ENCODE data around the gene FHIP2A. TPM values are rescaled to one million over a fixed set of nuclear protein-coding genes. Genes with fewer than 3 reads are reported as not detected.

FHIP2A gene
- total and polyA plus RNA-seq, 2 of the 4 experiments (the other 2 are of a cell fraction) = 10.7 to 16.5 TPM

DNA sequence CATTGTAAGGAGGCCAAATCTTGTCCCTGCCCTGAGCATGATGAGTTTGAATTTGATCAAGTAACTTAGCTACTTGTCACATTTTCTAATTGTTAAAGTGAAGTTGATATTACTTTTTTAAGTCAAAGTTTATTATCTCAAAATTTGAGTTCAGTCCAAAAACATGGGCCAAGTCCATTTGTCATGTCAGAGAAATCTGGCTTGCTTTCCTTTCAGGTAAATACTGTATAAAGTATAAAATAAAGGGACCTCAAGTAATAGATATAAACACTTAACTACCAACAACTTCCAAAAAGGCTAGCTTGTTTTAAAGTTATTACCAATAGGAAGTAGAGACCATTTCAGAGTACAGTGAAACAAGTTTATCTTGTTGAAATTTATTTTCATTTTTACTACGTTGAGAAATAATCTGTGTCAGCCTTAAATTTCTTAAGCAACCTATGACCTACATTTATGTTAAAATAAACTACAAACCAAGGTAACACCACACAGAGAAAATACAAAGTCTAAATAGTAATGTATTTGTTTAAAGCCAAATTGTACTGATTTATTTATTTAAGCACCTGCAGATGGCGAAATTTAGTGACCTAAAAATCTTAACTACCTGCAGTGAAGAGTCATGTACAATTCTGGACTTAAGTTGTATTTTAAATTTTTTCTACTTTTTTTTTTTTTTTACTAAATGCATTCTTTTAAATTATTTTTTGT, 36.5 kb downstream of the FHIP2A start:
- dilution Hi-C loops (cut with HindIII; ENCODE audit: low sequenced_read_pairs, unreplicated experiment) = no loop called here
- Histone ChIP-seq H3K9me1 (ENCODE audit: insufficient read depth, low read length) (peaks cover 6% of the 10 kb centered on the region), H4K20me1 (ENCODE audit: insufficient read depth, low read length) (no peaks in the 10 kb centered on the region), H3K9me3 (ENCODE audit: control insufficient read depth, insufficient read depth, low read length) (no peaks in the 10 kb centered on the region), H3K18ac (ENCODE audit: low read depth, low read length) (no peak overlapping the region; the same call in 1 of the 2 replicates), H3K4ac (ENCODE audit: low read depth, low read length) (no peak overlapping the region), H3K56ac (ENCODE audit: extremely low read depth, insufficient read depth, low read length) (no peak overlapping the region), H3K4me2 (ENCODE audit: low read depth, low read length) (no peak overlapping the region), H2BK120ac (ENCODE audit: low read depth, low read length) (no peak overlapping the region), H4K91ac (ENCODE audit: insufficient read depth, low read depth, low read length) (no peak overlapping the region), H2AFZ (replicated peaks; ENCODE audit: low read length, poor library complexity) (no peak overlapping the region), H2BK20ac (ENCODE audit: low read depth, low read length) (no peak overlapping the region), H2BK5ac (ENCODE audit: low read depth, low read length, poor library complexity, severe bottlenecking) (peak overlapping the region; percentile 68), H2AK5ac (ENCODE audit: low read depth, low read length) (no peak overlapping the region; the same call in 1 of the 2 replicates), H2BK15ac (ENCODE audit: low read depth, low read length) (0 out of 3 replicates have a peak overlapping the region, but pooled peaks have one; percentile 34), H3K14ac (replicated peaks; ENCODE audit: low read depth, low read length) (no peak overlapping the region), H2AK9ac (replicated peaks; ENCODE audit: low read depth, low read length, poor library complexity) (no peak overlapping the region), H4K8ac (ENCODE audit: low read depth in 2 of 2, low read length in 2 of 2) (peak overlapping the region in 1 of 2 experiments; percentile 50; a peak in 2 of 4 replicates), H3K9ac (ENCODE audit: low read depth, low read length) (no peak overlapping the region), H3K23ac (ENCODE audit: low read depth, low read length) (no peak overlapping the region), H3K36me3 (ENCODE audit: control insufficient read depth, insufficient read depth, low read length) (peaks cover 24% of the 10 kb centered on the region), H3K4me1 (ENCODE audit: control insufficient read depth, insufficient read depth, low read length) (peaks cover 14% of the 10 kb centered on the region), H3K27me3 (ENCODE audit: control insufficient read depth, insufficient read depth, low read length) (no peaks in the 10 kb centered on the region), H3K27ac (ENCODE audit: insufficient read depth, low read length) (no peak overlapping the region), H3K4me3 (ENCODE audit: insufficient read depth, low read depth, low read length) (no peak overlapping the region), H3K79me1 (ENCODE audit: low read depth in 1 of 2, low read length in 2 of 2) (peaks cover 28 to 33% of the 10 kb centered on the region in 2 experiments), H4K5ac (ENCODE audit: low read depth, low read length) (no peak overlapping the region)
- DNase-seq = no peak
- CTCF ChIA-PET = no interaction called here
- in situ Hi-C loops (cut with MboI; ENCODE audit: low sequenced_read_pairs) = no loop called here
- TF ChIP-seq FOS (IDR thresholded peaks at IDR 0.05; ENCODE audit: low read depth, low read length) = no peak
- TF ChIP-seq BHLHE40 (IDR thresholded peaks at IDR 0.05; ENCODE audit: low read depth, low read length) = no peak
- TF ChIP-seq NFE2L2 (IDR thresholded peaks at IDR 0.05; ENCODE audit: low read depth, low read length) = no peak
- no peak for TF ChIP-seq MAFK (IDR thresholded peaks at IDR 0.05; ENCODE audit: low read depth, low read length)
- BruUV-seq (replicated peaks) = no TSS peak
- POLR2A ChIA-PET (ENCODE audit: unreplicated experiment) = no interaction called here
- WGBS, 2 experiments (ENCODE audit: extremely low coverage in 2 of 2, insufficient read length in 1 of 2) = no CpG with 5 or more reads among the region's 2 CpGs
- intact Hi-C loops (cut with micrococcal nuclease) = loop anchor here (2.0 kb wide), 1 partner anchor 33 kb away; no protein-coding TSS in a partner anchor
- ATAC-seq (ENCODE audit: low read depth) = no peak

All from IMR-90 (cell line).